ENCODE data around the gene KYNU. TPM values are rescaled to one million over a fixed set of nuclear protein-coding genes. Genes with fewer than 3 reads are reported as not detected.
"Not testable (repeated sequence)": the region's sequence is repeated elsewhere in the genome, so short reads cannot be mapped to it uniquely, and the experiment has no call there.

KYNU gene
- total RNA-seq, 1 donor = 0.54 TPM

DNA sequence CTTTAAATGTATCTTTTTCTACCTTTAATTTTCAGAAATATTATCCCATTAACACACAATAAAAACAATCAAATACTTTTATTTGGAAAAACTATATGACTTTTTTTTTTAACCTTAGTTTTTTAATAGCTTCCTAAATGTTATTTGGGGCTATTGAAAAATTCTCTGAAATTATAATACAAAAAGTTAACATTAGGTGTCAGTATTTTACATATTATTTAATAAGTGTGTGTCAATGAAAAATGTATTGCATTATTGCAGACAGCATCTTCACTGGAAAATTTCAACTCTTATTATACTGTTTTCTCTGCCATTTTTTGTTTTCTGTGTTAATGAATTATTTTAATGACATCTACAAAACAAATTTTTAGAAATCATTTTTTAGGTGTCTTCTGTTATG, 200.6 kb downstream of the KYNU start:
- DNase-seq (ENCODE audit: low read depth in 2 of 3, low spot score in 2 of 3) = peak in 1 of 3 donors; percentile 55

DNA sequence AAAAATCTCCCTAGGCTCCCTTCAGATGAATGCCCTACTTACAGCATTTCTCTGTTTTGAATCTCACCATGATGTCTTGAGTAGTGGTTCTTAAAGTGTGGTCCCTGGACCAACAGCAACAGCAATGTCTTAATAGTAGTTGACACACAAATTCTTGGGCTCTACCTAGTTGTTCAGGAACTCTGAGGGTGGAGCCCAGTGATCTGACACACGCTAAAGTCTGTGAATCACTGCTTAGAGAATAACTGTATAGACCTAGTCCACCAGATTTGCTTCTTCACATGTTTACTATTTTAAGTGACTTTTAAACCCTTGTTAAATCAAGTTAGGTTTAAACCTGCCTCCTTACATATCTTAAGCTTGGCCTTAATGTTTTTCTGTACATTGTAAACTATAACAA, 204.2 kb downstream of the KYNU start:
- no peak for DNase-seq (ENCODE audit: low read depth in 2 of 3, low spot score in 2 of 3)

DNA sequence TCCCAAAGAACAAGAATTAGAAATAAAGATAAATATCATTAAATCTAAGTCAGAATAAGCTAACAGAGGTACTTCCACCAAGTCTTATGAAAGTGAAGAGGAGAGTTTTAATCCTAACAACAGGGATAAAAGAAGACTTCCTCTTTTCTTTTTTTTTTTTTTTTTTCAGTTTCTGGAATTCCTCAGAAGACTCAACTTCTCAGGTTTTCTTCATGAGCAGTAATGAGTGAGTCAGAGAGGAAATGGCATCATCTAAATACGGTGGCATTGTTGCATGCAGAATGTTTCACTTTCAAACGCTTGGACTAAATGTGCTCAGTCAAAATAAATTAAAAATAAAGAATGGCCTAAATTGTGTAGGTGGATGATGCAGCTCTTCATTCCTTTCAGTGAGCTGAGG, 206.2 kb downstream of the KYNU start:
- DNase-seq (ENCODE audit: low read depth in 2 of 3, low spot score in 2 of 3) = peak in 2 of 3 donors; percentile 41 to 59

DNA sequence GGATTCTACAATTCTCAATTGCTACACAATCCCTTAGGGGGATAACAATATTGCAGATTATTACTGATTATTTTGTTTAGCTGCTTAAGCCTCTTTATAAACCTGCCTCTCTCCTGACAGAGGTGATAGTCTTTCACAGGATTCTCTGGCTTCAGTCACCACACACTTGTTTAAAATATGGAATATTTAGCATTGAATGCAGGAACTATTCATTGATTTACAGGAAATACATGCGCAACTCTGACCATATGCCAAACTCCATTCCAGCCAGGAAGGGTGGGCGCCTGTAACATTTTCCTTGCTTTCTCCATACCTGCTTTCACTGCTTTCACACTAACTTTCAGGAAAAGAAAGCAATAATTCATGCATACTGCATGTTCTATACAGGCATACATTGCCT, 207.0 kb downstream of the KYNU start:
- DNase-seq (ENCODE audit: low read depth in 2 of 3, low spot score in 2 of 3) = no peak

DNA sequence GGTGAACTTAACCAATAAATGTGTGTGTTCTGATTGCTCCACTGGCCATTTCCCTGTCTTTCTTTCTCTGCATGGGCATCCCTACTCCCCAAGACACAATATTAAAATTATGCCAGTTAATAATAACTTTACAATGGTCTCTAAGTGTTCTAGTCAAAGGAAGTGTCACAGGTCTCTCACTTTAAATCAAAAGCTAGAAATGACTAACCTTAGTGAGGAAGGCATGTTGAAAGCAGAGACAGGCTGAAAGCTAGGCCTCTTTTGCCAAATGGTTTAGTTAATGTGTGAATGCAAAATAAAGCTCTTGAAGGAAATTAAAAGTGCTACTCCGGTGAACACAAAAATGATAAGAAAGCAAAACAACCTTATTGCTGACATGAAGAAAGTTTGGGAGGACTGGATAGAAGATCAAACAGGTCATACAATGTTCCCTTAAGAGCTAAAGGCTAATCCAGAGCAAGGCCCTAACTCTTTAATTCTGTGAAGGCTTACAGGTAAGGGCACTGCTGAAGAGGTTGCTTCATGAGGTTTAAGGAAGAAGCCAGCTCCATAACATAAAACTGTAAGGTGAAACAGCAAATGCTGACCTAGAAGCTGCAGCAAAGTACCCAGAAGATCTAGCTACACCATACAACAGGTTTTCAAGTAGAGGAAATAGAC, 207.8 kb downstream of the KYNU start:
- DNase-seq (ENCODE audit: low read depth in 2 of 3, low spot score in 2 of 3) = no peak

DNA sequence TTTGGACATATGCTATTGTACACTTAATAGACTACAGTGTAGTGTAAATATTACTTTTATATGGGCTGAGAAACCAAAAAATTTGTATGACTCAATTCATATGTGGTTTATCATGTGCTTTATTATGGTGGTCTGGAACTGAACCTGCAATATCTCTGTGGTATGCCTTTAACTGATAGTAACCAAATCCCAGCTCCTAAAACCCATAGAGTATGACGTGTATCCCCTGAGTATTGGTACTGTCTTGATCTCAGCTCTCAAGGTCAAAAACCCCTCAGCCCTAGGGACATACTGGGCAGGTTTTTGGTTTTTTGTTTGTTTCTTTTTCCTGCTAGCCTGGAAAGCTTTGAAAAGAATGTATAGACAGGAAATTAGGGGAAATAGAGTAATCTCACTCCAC, 209.6 kb downstream of the KYNU start:
- no peak for DNase-seq (ENCODE audit: low read depth in 2 of 3, low spot score in 2 of 3)

DNA sequence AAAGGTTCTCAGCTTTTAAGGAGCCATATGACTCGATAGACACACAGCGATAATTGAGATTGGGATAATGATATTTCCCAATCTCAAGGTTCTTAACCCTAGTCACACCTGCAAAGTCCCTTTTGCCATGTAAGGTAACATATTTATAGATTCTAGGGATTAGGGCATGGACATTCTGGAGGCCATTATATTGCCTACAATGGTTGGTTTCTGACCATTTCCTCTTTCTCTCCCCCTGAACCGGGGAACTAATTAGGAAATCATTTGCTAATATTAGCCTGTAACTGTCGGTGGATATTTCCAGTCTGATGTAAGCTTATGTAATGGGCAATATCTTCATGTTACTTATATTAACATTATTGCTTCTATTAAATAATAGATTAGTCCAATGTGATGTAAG, 210.9 kb downstream of the KYNU start:
- no peak for DNase-seq (ENCODE audit: low read depth in 2 of 3, low spot score in 2 of 3)

DNA sequence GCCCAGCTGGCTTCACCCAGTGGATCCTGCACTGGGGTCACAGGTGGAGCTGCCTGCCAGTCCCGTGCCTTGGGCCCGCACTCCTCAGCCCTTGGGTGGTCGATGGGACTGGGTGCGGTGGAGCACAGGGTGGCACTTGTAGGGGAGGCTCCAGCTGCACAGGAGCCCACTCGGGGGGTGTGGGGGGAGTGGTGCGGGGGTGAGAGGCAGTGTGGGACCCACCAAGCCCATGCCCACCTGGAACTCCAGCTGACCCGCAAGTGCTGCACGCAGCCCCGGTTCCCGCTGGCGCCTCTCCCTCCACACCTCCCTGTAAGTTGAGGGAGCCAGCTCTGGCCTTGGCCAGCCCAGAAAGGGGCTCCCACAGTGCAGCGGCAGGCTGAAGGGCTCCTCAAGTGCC, 212.1 kb downstream of the KYNU start:
- not testable (repeated sequence) for DNase-seq (ENCODE audit: low read depth in 2 of 3, low spot score in 2 of 3)

Small RNAs within 50 kb of the gene (small RNA-seq; reads per million reads assigned to genes)
- gene MTND4LP12 = not detected
